ENCODE data around the gene ZDHHC21. TPM values are rescaled to one million over a fixed set of nuclear protein-coding genes. Genes with fewer than 3 reads are reported as not detected.
"Not testable (repeated sequence)": the region's sequence is repeated elsewhere in the genome, so short reads cannot be mapped to it uniquely, and the experiment has no call there.

ZDHHC21 gene
- total and polyA plus RNA-seq, 2 experiments from 2014 or later, result 6.5 to 8.5 TPM

DNA sequence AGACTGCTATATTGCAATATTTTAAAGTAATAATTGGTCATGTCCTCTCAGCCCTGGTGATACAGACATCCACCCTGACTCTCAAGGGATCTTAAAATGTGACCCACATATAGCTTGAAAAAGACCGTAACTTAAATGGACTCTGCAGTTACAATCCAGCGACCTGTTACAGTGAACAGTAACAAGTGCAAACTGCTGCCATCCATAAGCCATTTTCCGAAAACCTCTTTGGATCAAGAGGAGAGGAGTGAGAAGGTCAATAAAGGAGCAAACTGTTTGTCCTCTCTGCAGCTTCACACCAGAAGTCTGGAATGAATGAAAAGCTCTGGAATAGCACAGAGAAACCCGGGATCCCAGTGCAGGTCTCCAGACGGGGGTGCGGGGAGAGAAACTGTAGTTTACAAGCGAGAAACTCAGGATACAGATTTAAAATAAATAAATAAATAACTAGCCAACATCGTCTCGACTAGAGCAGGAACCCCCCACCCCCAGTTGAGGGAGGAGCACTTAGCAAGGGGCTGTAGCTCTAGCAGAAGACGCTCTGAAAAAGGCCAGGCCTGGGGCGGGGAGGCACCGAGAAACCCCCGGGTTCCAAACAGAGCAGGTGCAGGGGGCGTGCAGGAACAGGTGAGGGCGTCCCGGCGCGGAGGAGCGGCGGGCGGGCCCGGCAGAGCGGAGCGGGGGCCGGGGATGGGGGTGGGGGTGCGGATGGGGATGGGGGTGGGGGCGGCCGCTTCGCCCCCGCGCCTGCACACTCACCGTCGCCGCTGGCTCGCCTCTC lies 572 bp downstream of the ZDHHC21 start:
- peak overlapping the region; percentile 46 for H3K27ac ChIP-seq
- DNase-seq (ENCODE audit: low read depth in 1 of 2, low spot score in 1 of 2), result peak; percentile 19 to 43

DNA sequence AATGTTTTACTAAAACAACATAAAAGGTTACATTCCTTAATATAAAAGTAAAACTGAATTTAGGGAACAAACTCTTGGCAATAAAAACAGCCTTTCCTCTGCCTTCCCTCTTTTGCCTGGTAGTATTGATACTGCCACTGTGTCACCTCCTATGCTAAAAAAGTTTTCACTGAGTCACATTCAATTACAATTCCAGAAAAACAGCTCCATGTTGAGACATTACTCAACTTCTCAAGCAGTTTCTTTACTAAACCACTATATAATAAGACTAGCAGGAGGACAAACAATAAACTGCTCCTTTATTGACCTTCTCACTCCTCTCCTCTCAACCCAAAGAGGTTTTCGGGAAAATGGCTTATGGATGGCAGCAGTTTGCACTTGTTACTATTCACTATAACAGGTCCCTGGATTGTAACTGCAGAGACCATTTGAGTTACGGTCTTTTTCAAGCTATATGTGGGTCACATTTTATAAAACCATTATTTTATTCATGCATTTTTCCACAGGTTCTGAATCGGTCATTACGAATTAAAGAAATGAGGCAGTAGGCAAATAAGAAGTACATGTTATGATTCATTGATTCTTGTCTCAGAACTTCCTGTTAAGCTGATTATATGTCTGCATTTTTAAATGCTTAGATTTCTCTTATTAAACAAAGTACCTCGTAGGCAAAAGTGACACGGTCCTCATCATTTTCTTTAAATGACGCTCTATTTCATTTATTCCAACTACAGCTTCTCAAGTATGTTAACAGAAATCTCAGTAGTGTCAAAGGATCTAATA lies 2.1 kb downstream of the ZDHHC21 start:
- no peaks in the 10 kb centered on the region for H3K9me3 ChIP-seq (ENCODE audit: low read depth)
- H3K36me3 ChIP-seq, result peaks cover 17% of the 10 kb centered on the region
- no peak overlapping the region for H3K27ac ChIP-seq
- no peaks in the 10 kb centered on the region for H3K27me3 ChIP-seq
- no peak overlapping the region for H3K4me3 ChIP-seq
- no peaks in the 10 kb centered on the region for H3K4me1 ChIP-seq (ENCODE audit: low read depth)
- DNase-seq (ENCODE audit: low read depth in 1 of 2, low spot score in 1 of 2), result no peak
- TF ChIP-seq, protein P1, sequence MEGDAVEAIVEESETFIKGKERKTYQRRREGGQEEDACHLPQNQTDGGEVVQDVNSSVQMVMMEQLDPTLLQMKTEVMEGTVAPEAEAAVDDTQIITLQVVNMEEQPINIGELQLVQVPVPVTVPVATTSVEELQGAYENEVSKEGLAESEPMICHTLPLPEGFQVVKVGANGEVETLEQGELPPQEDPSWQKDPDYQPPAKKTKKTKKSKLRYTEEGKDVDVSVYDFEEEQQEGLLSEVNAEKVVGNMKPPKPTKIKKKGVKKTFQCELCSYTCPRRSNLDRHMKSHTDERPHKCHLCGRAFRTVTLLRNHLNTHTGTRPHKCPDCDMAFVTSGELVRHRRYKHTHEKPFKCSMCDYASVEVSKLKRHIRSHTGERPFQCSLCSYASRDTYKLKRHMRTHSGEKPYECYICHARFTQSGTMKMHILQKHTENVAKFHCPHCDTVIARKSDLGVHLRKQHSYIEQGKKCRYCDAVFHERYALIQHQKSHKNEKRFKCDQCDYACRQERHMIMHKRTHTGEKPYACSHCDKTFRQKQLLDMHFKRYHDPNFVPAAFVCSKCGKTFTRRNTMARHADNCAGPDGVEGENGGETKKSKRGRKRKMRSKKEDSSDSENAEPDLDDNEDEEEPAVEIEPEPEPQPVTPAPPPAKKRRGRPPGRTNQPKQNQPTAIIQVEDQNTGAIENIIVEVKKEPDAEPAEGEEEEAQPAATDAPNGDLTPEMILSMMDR (IDR thresholded peaks at IDR 0.05; ENCODE audit: low read depth, low read length), result no peak

More for the DNA sequence above, 572 bp downstream of the ZDHHC21 start:
- Histone ChIP-seq H3K36me3 (peaks cover 17% of the 10 kb centered on the region), H3K27me3 (no peaks in the 10 kb centered on the region), H3K9me3 (ENCODE audit: low read depth) (no peaks in the 10 kb centered on the region), H3K4me1 (ENCODE audit: low read depth) (no peaks in the 10 kb centered on the region), H3K4me3 (peak overlapping the region; percentile 89)
- TF ChIP-seq, protein P1 (IDR thresholded peaks at IDR 0.05; ENCODE audit: low read depth, low read length), result no peak

DNA sequence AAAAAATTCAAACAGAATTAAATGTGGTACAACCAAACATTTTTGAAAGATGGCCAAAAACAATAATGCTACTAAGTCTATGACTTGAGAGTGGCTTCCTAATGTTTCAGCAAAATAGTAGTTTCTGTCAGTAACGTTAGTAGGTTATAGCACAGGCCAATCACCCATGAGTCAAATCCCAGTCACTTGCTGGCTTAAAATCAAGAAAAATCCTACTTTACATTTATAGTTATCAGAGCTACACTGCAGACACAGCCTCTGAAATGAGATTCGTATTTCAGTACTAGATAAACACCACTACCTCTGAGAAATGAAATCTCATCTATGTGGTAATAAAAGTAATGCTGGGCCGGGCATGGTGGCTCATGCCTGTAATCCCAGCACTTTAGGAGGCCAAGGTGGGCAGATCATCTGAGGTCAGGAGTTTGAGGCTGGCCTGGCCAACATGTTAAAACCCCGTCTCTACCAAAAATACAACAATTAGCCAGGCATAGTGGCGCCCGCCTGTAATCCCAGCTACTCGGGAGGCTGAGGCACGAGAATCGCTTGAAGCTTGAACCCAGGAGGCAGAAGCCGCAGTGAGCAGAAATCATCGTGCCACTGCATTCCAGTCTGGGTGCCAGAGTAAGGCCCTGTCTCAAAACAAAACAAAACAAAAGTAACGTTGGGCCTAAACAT lies 6.1 kb downstream of the ZDHHC21 start:
- Histone ChIP-seq H3K9me3 (ENCODE audit: low read depth) (no peaks in the 10 kb centered on the region), H3K27ac (no peak overlapping the region), H3K4me1 (ENCODE audit: low read depth) (no peaks in the 10 kb centered on the region), H3K4me3 (no peak overlapping the region), H3K27me3 (no peaks in the 10 kb centered on the region), H3K36me3 (peaks cover 17% of the 10 kb centered on the region)
- peak in 1 of 2 donors; percentile 67 for DNase-seq (ENCODE audit: low read depth in 1 of 2, low spot score in 1 of 2)
- TF ChIP-seq, protein P1 (IDR thresholded peaks at IDR 0.05; ENCODE audit: low read depth, low read length), result no peak

DNA sequence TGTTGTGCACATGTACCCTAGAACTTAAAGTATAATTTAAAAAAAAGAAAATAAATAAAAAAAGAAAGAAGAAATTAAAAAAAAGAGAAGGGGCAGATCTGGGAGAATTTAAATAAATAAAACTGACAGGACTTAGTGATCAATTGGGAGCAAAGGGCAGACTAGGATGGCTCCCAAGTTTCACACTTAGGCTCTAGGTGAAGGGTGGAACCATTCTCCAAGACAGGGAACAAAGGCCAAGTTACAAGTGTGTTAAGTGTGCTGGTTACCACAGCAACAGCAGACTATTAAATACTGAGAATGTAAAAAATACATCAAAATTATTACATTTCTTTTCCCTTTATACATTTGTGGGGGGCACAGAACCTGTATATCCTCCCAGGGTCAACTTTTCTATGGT lies 7.1 kb downstream of the ZDHHC21 start:
- Histone ChIP-seq H3K36me3 (peaks cover 17% of the 10 kb centered on the region), H3K9me3 (ENCODE audit: low read depth) (no peaks in the 10 kb centered on the region), H3K27me3 (no peaks in the 10 kb centered on the region), H3K4me1 (ENCODE audit: low read depth) (no peaks in the 10 kb centered on the region), H3K27ac (no peak overlapping the region), H3K4me3 (no peak overlapping the region)
- DNase-seq (ENCODE audit: low read depth in 1 of 2, low spot score in 1 of 2), result no peak
- TF ChIP-seq, protein P1 (IDR thresholded peaks at IDR 0.05; ENCODE audit: low read depth, low read length), result no peak

DNA sequence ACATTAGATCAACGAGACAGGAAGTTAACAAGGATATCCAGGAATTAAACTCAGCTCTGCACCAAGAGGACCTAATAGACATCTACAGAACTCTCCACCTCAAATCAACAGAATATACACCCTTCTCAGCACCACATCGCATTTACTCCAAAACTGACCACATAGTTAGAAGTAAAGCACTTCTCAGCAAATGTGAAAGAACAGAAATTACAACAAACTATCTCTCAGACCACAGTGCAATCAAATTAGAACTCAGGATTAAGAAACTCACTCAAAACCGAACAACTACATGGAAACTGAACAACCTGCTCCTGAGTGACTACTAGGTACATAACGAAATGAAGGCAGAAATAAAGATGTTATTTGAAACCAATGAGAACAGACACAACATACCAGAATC lies 10.6 kb downstream of the ZDHHC21 start:
- DNase-seq (ENCODE audit: low read depth in 1 of 2, low spot score in 1 of 2); H3K27ac ChIP-seq; H3K36me3 ChIP-seq; H3K4me3 ChIP-seq; H3K27me3 ChIP-seq; H3K4me1 ChIP-seq (ENCODE audit: low read depth); H3K9me3 ChIP-seq (ENCODE audit: low read depth): not testable (repeated sequence)
